OCI-LY3 (cell line): ENCODE data around the gene PLCXD1.

ENCODE experiments used
- H2AFZ ChIP-seq: fragments of 200-600, 300-600 bp; shearing (Covaris generic); 2 replicates; pipeline ENCODE4 v1.6.0; 2014; ENCODE audit warnings: antibody characterized with exemption, low read depth, low read length
- H3K27ac ChIP-seq: fragments of 200-600, 300-600 bp; sonication (generic); 2 replicates; pipeline ENCODE4 v1.5.1; 2014; ENCODE audit warnings: mild to moderate bottlenecking, low read length, moderate library complexity, mixed read lengths
- H3K27me3 ChIP-seq: fragments of 200-600, 300-600 bp; sonication (generic); 2 replicates; pipeline ENCODE4 v1.6.1; 2014; ENCODE audit warnings: low read depth, low read length, mixed read lengths
- H3K36me3 ChIP-seq: fragments of 200-600, 300-600 bp; sonication (generic); replicated peaks from 2 replicates; pipeline ENCODE3; 2014; ENCODE audit warnings: low read depth, low read length, mixed read lengths
- H3K4me1 ChIP-seq: fragments of 300-600, 200-600 bp; sonication (generic); 2 replicates; pipeline ENCODE4 v1.6.1; 2014; ENCODE audit warnings: low read length, mixed read lengths
- H3K4me2 ChIP-seq: fragments of 200-600, 300-600 bp; sonication (generic); 2 replicates; pipeline ENCODE4 v1.6.1; 2014; ENCODE audit warnings: low read length, mixed read lengths
- H3K4me3 ChIP-seq: fragments of 300-600, 200-600 bp; sonication (generic); 2 replicates; pipeline ENCODE4 v1.5.1; 2014; ENCODE audit warnings: antibody characterized with exemption, mild to moderate bottlenecking, low read length, moderate library complexity
- H3K79me2 ChIP-seq: fragments of 300-600, 200-600 bp; shearing (Covaris generic); 2 replicates; pipeline ENCODE4 v1.6.1; 2014; ENCODE audit warnings: mild to moderate bottlenecking, low read length, mixed read lengths
- H3K9ac ChIP-seq: fragments of 300-600, 200-600 bp; shearing (Covaris generic); 2 replicates; pipeline ENCODE4 v1.6.0; 2014; ENCODE audit warnings: mild to moderate bottlenecking, low read length, moderate library complexity
- H3K9me3 ChIP-seq: fragments of 200-600, 300-600 bp; shearing (Covaris generic); 2 replicates; pipeline ENCODE4 v1.6.1; 2014; ENCODE audit warnings: low read length, mixed read lengths; ENCODE audit not compliant: insufficient read depth
- H4K20me1 ChIP-seq: fragments of 200-600, 300-600 bp; sonication (generic); 2 replicates; pipeline ENCODE4 v1.6.1; 2016; ENCODE audit warnings: low read length, mixed read lengths; ENCODE audit not compliant: insufficient read depth
- EZH2phosphoT487 ChIP-seq: fragments of 200-600 bp; shearing (Covaris generic); IDR thresholded peaks from 2 replicates; pipeline ENCODE4 v1.6.1; 2018; ENCODE audit warnings: antibody characterized with exemption, mixed run types, low read depth
- TF ChIP-seq, protein P1 (sequence below): fragments of 200-600, 300-600 bp; sonication (generic); IDR thresholded peaks from 2 replicates; pipeline ENCODE4 v1.5.1; 2014; ENCODE audit warnings: antibody characterized with exemption, low read length, low read depth

Gene PLCXD1

DNA sequence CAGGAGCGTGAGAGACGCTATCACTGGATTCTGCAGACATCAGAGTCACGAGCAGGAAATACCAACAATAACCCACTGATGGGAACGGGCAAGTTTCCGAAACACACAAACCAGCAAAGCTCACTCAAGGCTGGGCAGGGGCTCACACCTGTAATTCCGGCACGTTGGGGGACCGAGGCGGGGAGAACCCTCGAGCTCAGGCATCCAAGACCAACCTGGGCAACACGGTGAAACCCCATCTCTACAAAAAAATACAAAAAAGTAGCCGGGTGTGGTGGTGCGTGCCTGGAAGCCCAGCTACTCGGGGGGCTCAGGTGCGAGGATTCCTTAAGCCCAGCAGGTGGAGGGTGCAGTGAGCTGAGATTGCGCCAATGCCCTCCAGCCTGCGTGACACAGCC, 54.6 kb downstream of the PLCXD1 start:
- Histone ChIP-seq H3K36me3 (peaks cover 41% of the 10 kb centered on the region), H3K9me3 (no peaks in the 10 kb centered on the region), H3K27ac (no peak overlapping the region)

DNA sequence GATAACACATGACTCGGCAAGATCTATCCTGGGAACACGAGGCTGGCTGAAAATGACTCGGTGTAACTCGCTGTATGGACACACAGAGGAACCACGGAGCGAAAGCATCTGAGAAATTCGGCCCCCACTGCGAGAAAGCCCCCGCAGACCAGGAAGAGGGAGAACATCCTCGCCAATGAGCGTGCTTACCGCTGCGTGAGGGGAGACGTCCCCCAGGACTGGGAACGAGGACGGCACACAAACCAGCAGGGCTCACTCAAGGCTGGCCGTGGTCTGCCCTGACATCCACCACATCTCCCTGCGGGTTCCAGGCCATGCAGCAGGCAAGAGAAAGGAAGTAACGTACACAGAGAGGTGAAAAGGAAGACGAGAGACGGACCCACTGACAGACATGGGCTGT, 55.0 kb downstream of the PLCXD1 start:
- Histone ChIP-seq H3K4me1 (no peaks in the 10 kb centered on the region), H2AFZ (no peak overlapping the region), H3K9ac (no peak overlapping the region), H3K9me3 (no peaks in the 10 kb centered on the region), H3K4me2 (no peak overlapping the region), H3K27me3 (no peaks in the 10 kb centered on the region), H4K20me1 (no peaks in the 10 kb centered on the region), H3K79me2 (no peaks in the 10 kb centered on the region), H3K4me3 (no peak overlapping the region), H3K27ac (no peak overlapping the region), H3K36me3 (peaks cover 46% of the 10 kb centered on the region)
- TF ChIP-seq EZH2phosphoT487: no peak
- TF ChIP-seq, protein P1, sequence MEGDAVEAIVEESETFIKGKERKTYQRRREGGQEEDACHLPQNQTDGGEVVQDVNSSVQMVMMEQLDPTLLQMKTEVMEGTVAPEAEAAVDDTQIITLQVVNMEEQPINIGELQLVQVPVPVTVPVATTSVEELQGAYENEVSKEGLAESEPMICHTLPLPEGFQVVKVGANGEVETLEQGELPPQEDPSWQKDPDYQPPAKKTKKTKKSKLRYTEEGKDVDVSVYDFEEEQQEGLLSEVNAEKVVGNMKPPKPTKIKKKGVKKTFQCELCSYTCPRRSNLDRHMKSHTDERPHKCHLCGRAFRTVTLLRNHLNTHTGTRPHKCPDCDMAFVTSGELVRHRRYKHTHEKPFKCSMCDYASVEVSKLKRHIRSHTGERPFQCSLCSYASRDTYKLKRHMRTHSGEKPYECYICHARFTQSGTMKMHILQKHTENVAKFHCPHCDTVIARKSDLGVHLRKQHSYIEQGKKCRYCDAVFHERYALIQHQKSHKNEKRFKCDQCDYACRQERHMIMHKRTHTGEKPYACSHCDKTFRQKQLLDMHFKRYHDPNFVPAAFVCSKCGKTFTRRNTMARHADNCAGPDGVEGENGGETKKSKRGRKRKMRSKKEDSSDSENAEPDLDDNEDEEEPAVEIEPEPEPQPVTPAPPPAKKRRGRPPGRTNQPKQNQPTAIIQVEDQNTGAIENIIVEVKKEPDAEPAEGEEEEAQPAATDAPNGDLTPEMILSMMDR: no peak

More for the DNA sequence above, 54.6 kb downstream of the PLCXD1 start:
- H3K4me3 ChIP-seq: no peak overlapping the region
- H2AFZ ChIP-seq: no peak overlapping the region
- H3K9ac ChIP-seq: no peak overlapping the region
- H3K27me3 ChIP-seq: no peaks in the 10 kb centered on the region
- H3K79me2 ChIP-seq: no peaks in the 10 kb centered on the region
- H3K4me1 ChIP-seq: no peaks in the 10 kb centered on the region
- H4K20me1 ChIP-seq: no peaks in the 10 kb centered on the region
- no peak overlapping the region for H3K4me2 ChIP-seq
- TF ChIP-seq EZH2phosphoT487: no peak
- TF ChIP-seq, protein P1: no peak

DNA sequence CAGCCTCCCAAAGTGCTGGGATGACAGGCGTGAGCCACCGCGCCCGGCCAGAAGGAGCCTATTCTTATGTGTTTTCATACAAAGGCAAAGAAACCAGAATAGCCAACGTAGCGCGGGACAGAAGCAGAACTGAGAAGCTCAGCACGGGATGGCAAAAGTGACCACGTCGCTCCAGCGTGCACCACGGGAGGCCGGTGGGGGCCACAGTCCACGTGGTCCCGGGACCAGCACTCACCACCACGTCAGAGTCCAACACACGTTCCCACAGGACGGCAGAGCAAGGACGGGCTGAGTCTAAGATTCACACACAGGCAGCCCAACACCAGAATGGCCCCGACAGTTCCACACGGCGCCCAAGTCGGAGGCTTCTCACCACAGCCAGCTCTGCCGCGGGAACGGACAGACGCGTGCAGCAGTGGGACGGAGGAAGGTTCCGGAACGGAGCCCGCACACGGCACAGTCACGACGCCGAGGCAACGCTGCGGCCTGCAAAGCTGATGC, 56.2 kb downstream of the PLCXD1 start:
- no peak overlapping the region for H3K4me3 ChIP-seq
- no peak for TF ChIP-seq EZH2phosphoT487
- TF ChIP-seq, protein P1: no peak
- H3K27ac ChIP-seq: no peak overlapping the region
- H3K4me1 ChIP-seq: no peaks in the 10 kb centered on the region
- H3K4me2 ChIP-seq: no peak overlapping the region
- no peak overlapping the region for H2AFZ ChIP-seq
- H3K79me2 ChIP-seq: no peaks in the 10 kb centered on the region
- no peaks in the 10 kb centered on the region for H4K20me1 ChIP-seq
- H3K9me3 ChIP-seq: no peaks in the 10 kb centered on the region
- no peaks in the 10 kb centered on the region for H3K27me3 ChIP-seq
- H3K36me3 ChIP-seq: peaks cover 55% of the 10 kb centered on the region
- no peak overlapping the region for H3K9ac ChIP-seq

DNA sequence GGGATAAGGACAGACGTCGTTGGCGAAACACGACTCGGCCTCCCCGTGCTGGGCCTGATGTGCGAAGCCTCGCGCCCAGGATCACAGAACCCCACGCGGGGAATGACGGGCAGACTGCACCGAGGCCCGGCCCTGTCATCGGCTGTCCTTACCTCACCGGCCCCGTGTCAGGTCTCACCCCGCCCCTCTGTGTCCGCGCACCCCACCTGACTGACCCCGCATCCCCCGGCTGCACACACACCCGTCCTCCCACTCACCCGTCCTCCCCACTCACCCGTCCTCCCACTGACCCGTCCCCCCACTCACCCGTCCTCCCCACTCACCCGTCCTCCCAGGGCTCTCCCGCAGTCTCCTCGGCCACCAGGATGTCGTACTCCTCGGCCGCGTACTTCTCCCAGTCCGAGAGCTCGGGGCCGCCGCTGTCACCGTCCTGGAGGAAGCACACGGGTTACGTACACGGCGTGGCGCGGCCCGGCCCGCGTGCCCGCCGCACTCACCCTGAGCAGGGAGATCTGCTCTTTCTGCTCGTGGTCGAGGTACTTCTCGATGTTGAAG, 57.2 kb downstream of the PLCXD1 start:
- no peak overlapping the region for H3K9ac ChIP-seq
- H3K79me2 ChIP-seq: no peaks in the 10 kb centered on the region

More for the DNA sequence above, 57.2 kb downstream of the PLCXD1 start:
- H4K20me1 ChIP-seq: no peaks in the 10 kb centered on the region
- no peak overlapping the region for H2AFZ ChIP-seq
- no peak overlapping the region for H3K4me3 ChIP-seq
- H3K4me1 ChIP-seq: no peaks in the 10 kb centered on the region
- no peaks in the 10 kb centered on the region for H3K9me3 ChIP-seq
- no peak overlapping the region for H3K27ac ChIP-seq
- no peak overlapping the region for H3K4me2 ChIP-seq
- H3K27me3 ChIP-seq: no peaks in the 10 kb centered on the region
- TF ChIP-seq, protein P1: no peak
- no peak for TF ChIP-seq EZH2phosphoT487
- peaks cover 49% of the 10 kb centered on the region for H3K36me3 ChIP-seq
